HG03045 (cell line): ENCODE results near the gene NBPF1.
"Not testable (repeated sequence)": the region's sequence is repeated elsewhere in the genome, so short reads cannot be mapped to it uniquely, and the experiment has no call there.

ENCODE experiments used
- ATAC-seq: cut with Tn5 transposase; IDR thresholded peaks from one replicate; pipeline ENCODE4 v1.9.1; 2021; ENCODE audit warnings: mild to moderate bottlenecking, moderate library complexity; ENCODE audit not compliant: unreplicated experiment

The NBPF1 gene

GRCh38 chr1:16613185-16614147 lies at the start of gene NBPF1:
Gene NBPF1 (minus strand): TSS chr1:16613564.
- peak; percentile 85 for ATAC-seq

- not testable (repeated sequence) for ATAC-seq
Measured at GRCh38 chr1:16658234-16658633, 44.9 kb upstream of the NBPF1 start.

DNA sequence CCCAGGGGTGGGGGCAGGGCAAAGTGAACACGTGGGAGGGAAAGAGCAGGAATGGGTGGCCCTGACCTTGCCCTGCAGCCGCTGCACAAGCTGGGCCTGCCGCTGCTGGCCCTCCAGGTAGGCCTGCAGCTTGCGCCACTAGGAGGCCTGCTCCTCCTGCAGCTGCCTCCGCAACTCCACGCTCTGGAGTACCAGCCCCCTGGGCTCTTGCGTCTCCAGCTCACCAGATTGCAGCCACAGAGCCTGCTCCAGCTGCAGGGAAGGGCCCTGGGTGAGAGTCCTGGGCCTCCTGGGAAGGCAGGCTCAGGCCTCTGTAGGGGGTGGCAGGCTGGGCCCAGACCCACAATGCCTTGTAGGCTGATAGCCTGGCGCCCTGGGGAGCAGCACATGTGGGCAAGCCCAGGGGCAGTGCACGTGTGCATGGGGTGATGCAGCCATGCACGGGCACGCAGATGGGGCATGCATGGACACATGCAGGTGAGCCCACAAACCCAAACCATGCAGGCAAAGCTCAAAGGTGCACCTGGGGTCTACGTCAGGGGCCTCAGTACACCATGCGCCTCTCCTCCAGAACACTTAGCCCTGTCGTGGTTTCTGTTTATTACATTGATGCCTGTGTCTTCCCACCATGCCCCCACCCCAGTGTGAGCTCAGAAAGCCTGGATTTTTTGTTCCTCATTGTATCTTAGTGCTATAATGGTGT lies 43.8 kb upstream of the NBPF1 start:
- ATAC-seq = not testable (repeated sequence)

DNA sequence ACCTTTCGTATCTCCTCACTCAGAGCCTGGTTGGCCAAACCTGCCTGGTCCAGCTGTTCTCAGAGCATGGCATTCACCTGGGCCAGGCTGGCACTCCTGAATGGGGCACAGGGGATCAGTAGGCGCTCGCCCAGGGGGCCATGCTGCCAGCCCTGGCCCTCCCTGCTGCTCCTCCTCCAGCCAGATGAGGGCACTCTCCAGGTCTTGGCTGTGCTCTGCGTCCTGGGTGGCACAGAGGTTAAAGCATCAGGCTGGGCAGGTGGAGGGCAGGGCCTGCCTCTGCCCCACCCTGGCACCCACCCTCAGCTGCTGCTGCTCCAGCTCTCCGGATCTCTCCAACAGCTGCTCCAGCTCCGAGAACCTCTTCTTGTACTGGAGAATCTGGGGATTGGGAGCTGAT lies 43.2 kb upstream of the NBPF1 start:
- not testable (repeated sequence) for ATAC-seq

GRCh38 chr1:16651560-16651959 lies 38.2 kb upstream of the NBPF1 start:
- ATAC-seq = not testable (repeated sequence)

DNA sequence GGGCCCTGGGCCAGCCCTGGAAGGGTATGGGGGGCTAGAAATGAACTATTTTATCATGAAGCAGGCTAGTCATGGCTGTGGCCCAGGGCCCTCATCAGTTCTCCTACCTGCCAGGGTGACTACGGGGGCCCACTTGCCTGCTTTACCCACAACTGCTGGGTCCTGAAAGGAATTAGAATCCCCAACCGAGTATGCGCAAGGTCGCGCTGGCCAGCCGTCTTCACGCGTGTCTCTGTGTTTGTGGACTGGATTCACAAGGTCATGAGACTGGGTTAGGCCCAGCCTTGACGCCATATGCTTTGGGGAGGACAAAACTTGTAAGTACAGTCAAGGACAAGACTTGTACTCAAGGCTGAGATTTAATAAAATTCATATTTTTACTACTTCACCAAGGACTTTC lies 36.6 kb upstream of the NBPF1 start:
- not testable (repeated sequence) for ATAC-seq

DNA sequence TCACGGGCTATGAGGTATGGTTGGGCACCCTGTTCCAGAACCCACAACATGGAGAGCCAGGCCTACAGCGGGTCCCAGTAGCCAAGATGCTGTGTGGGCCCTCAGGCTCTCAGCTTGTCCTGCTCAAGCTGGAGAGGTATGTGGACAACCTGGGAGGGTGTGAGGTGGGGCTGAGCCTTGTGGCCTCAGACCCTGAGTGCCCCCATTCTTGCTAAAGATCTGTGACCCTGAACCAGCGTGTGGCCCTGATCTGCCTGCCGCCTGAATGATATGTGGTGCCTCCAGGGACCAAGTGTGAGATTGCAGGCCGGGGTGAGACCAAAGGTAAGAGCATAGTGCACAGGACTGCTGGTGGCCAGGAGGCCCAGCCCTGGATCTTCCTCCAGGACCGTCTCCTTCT lies 36.0 kb upstream of the NBPF1 start:
- ATAC-seq = not testable (repeated sequence)

DNA sequence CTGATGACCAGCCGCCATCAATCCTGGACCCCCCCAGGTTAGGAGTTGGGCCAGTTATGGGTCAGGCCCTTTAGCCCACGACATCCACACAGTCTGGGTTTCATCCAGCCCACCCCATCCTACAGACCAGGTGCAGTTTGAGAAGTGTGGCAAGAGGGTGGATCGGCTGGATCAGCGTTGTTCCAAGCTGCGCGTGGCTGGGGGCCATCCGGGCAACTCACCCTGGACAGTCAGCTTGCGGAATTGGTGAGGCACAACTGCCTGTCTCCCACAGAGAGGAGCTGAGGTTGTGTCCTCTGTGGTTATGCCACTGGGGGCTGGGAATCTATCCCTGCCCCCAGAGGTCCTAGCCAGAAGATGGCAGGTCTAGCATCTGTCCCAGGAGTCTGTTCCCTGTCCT lies 35.4 kb upstream of the NBPF1 start:
- ATAC-seq = not testable (repeated sequence)

GRCh38 chr1:16648250-16648649 lies 34.9 kb upstream of the NBPF1 start:
- not testable (repeated sequence) for ATAC-seq

DNA sequence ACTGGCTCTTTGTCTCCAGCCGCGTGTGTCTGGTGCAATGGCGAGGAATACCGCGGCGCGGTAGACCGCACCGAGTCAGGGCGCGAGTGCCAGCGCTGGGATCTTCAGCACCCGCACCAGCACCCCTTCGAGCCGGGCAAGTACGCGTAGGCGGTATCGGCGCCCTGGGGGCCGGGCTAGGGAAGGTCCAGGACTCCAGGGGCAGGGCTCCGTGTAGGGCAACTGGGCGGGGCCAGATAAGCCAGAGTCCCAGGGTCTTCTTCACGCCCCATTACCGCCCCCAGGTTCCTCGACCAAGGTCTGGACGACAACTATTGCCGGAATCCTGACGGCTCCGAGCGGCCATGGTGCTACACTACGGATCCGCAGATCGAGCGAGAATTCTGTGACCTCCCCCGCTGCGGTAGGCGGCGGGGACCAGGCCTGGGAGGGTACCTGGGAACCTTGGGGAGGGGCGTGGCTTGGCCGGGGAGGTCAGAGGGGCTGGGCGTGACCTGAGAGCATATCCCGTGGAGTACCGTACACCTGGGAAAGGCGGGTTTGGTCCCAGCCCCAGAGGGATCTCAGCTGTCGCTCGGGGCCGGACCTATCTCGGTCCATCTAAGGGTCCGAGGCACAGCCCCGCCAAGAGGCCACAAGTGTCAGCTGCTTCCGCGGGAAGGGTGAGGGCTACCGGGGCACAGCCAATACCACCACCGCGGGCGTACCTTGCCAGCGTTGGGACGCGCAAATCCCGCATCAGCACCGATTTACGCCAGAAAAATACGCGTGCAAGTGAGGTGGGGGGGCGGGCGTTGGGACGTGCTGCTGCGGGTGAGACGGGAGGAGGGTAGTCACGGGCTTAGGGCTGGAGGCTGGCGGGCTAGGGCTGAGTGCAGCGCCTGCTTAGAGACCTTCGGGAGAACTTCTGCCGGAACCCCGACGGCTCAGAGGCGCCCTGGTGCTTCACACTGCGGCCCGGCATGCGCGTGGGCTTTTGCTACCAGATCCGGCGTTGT lies 34.1 kb upstream of the NBPF1 start:
- not testable (repeated sequence) for ATAC-seq

GRCh38 chr1:16646716-16647115 lies 33.4 kb upstream of the NBPF1 start:
- not testable (repeated sequence) for ATAC-seq

DNA sequence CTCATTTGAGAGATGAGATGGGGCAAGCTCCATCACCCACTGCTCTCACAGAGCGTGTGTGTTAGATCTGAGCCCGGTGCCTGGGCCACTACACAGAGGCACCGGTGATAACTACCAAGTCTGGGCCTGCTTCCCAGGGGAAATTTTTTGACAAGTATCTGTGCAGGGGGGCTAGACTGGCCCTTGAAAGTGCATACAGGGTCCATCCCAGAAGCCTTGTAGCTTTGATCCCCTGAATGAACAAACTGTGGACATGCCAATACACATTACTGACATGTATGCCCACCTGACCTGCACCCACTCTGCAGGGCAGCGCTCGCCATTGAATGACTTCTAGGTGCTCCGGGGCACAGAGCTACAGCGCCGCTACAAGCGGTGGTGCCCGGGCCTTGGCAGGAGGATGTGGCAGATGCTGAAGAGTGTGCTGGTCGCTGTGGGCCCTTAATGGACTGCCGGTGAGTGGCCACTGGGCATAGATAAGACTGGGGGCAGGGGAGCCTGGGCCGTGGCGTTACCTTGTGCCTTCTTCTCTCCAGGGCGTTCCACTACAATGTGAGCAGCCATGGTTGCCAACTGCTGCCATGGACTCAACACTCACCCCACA lies 32.8 kb upstream of the NBPF1 start:
- ATAC-seq = not testable (repeated sequence)

GRCh38 chr1:16645271-16646060 lies 32.1 kb upstream of the NBPF1 start:
- ATAC-seq = peak; percentile 0

- peak; percentile 77 for ATAC-seq
Measured at GRCh38 chr1:16644482-16645270, 31.3 kb upstream of the NBPF1 start.

- no peak for ATAC-seq
Measured at GRCh38 chr1:16644193-16644481, 30.8 kb upstream of the NBPF1 start.

GRCh38 chr1:16643476-16644192 lies 30.3 kb upstream of the NBPF1 start:
- ATAC-seq = peak; percentile 8

- ATAC-seq = not testable (repeated sequence)
Measured at GRCh38 chr1:16643001-16643411, 29.6 kb upstream of the NBPF1 start.
